PC-9 (cell line): ENCODE results near the gene SRBD1.

ENCODE experiments used
- CTCF ChIP-seq: fragments of 200-600 bp; sonication (generic); conservative IDR thresholded peaks from 2 replicates; pipeline ENCODE4 v1.6.1; 2017; ENCODE audit warnings: mixed run types, antibody characterized with exemption, mild to moderate bottlenecking, moderate library complexity
- EZH2 ChIP-seq: fragments of 200-600 bp; sonication (generic); IDR thresholded peaks from 2 replicates; pipeline ENCODE4 v1.8.0; 2017; ENCODE audit warnings: antibody characterized with exemption, low read depth

DNA sequence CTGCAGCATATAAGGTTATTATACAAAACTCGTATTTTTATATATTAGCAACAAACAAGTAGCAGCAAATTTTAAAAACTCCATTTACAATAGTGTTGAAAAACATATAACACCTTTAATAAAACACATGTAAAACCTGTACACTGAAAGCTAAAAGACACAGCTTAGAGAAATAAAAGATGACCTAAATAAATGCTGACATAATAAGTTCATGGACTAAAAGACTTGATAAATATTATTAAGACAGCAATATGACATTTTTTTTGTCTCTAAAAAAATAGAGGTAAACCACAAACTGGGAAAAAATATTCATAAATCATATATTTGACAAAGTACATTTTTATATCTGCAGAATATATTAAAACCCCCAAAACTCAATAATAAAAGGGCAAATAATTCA, 201.4 kb downstream of the SRBD1 start:
- no peak for TF ChIP-seq CTCF
- no peak for TF ChIP-seq EZH2
